HG02943 (cell line): Measurements from ENCODE around the gene RASSF5.

Experiments
- ATAC-seq: cut with Tn5 transposase; IDR thresholded peaks from one replicate; pipeline ENCODE4 v1.9.1; 2021; ENCODE audit warnings: mild to moderate bottlenecking, low read depth, moderate library complexity; ENCODE audit not compliant: unreplicated experiment

RASSF5 gene

DNA sequence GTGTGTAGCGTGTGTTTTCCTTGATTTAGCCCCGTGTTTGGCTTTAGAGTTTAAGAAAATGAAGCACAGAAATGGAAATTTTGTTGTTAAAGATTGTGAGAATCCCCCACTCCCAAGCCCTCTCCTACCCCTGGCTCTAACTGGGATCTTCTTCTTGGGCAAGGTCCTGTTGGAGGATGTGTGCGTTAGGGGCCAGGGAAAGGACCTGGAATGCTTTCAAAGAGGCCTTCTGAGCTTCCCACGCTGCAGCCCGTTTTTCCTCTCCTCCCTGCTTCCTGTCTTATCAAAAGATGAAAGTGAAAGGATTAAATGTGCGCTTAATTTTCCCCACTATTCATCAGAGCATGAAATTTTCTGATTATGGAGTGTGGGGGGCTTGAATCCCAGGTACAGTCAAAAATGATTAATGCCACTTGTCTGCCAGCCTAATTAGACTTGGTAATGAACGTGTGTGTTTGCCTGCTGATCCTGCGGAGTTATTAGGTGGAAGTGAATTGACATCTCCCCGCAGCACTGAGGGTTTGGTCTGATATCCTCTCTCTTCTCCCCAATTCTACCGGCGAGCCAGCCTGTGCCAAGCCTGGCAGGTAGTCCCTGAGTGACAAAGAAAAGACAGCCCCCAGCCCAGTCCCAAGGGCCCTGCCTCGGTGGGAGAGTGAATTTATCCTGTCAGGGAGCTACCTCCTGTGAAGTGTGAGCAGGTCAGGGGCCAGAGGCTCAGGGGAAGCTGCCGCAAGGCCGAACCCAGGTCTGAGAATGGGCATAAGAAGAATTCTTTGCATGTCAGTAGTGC is 4.9 kb downstream of the RASSF5 start:
- no peak for ATAC-seq

GRCh38 chr1:206512851-206513180 is 5.5 kb downstream of the RASSF5 start:
- ATAC-seq = no peak

- no peak for ATAC-seq
Observed at GRCh38 chr1:206513312-206514111, 6.2 kb downstream of the RASSF5 start.

DNA sequence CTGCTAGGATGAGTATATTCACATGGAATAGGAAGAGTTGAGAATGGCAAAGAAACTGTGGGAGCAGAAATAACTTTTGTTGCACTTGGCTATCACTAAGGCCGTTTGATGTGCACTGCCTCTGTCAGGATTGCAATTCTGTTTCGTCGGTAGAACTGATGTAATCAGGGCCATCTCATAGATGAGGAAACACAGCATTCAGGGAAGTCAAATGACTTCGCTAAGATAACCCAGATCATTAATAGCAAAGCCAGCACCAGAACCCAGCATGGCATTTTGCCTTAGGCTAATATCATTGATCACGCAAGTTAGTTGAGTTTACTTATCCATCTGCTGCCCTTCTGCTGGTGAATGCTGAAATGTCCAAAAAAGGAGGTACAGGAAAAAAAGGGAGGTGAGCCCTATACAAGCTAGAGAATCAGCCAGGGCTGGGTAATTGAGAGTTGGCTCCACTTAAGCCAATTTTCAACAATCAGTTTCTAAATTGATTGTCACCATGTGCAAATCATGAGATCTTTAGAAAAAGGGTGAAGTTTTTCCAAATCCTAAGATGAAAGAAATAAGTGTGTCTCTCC is 7.6 kb downstream of the RASSF5 start:
- ATAC-seq = no peak

DNA sequence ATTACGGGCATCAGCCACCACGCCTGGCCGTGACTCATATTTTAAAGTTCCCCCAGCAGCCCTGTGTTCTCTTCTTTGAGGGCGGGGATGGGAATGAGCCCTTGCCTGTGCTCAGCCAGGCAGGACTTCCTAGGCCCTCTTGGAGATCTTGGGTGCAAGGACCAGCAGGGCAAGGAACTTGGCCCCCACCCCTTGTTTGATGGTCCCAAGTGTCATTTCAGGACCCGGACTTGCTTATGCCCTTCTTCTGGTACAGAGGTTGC is 9.3 kb downstream of the RASSF5 start:
- ATAC-seq = no peak

GRCh38 chr1:206517784-206518183 is 10.5 kb downstream of the RASSF5 start:
- ATAC-seq = no peak

DNA sequence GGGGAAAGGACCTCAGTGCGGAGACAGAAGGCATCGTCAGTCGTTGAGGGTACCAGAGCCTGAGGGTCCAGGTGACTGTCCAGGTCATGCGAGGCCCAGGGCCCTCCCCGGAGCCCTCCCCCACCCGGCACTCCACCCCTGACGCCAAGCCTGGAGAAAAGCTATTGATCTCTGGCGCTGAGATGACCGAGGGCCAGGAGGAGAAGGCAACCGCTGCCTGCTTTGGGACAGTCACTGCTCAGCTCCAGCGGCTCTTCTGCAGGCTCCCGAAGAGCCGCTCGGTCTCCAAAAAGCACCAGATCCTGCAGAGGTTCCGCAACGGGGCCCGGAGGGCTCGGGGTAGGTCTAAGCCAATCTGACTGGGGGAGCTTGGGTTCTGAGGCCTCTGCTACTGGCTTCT is 10.9 kb downstream of the RASSF5 start:
- no peak for ATAC-seq

- no peak for ATAC-seq
Observed at GRCh38 chr1:206518743-206519142, 11.4 kb downstream of the RASSF5 start.

DNA sequence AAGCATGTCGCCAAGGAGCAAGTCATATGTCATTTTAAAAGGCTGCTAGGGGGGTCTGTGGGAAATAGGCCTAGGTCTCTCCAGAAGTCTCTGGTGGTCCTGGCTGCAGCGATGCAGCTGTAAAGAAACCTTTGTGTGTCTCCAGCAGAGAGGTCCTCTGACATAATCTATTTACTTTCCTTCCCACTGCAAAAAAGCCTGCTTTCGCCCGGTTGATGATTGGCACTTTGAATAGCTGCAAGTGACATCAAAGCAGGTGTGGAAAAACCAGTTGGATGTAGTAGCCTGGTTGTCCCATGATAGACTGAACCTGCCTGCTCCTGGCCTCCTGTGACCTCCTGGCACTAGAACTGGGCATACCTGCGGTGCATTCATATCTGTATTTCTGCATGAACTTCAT is 13.8 kb downstream of the RASSF5 start:
- ATAC-seq = no peak

DNA sequence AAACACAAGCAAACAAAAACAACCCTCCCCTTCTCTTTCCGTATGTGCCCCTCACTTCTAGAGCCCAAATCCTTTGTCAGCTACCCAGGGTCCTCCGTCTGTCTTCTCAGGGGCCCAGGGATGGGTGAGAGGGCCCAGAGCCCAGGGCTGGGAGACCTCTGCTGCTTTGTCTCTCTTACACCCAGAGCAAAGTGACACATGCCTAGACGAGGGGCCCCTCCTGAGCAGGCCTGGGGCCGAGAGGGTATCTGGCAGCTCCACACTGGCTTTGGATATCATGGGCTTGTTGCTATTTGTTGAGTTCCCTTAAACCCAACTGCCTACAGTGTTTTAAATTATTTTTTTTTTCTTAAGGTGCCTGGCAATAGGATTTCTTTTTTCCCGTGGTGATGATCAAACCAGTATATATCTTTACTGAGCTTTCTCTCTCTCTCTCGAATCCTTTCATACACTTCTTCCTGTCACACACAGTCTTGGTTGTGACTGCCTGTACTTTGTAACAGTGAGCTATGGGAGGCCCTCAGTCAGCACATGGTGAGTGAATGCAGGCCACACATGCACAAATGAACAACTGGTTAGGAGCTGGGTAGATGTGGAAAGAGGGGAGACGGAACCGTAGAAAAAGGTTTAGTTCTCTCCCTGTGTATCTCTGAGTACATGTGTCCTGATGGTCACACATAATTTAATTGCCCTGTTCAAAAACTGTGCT is 14.5 kb downstream of the RASSF5 start:
- no peak for ATAC-seq

DNA sequence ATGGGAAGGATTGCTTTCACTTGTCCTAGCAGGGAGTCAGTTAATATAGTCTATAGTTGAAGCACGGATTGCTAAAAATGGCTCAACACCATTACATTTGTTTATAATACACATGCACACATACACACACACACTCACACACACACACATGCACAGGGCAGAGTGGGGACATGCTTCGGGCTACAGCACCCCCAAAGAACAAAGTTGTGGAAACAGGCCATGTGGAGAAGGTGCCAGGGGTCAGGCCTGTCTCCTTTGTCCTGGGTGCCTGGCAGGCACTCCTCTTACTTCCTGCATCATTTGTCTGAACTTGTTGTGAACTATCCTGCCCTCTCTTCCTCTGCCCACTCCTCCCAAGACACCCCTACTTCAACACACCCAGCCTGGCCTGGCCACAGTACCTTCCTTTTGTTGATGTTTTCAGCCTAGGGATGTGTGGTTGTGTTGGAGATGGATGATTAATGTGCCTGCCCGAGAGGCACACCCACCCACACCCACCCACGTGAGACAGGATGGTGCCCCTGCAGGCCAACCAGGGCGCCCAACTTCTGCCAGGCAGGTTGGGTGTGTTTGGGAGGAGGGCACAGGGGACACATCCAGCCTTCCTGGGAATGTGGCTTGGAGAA is 17.5 kb downstream of the RASSF5 start:
- ATAC-seq = no peak

GRCh38 chr1:206526064-206526911 is 19.0 kb downstream of the RASSF5 start:
- ATAC-seq = no peak

DNA sequence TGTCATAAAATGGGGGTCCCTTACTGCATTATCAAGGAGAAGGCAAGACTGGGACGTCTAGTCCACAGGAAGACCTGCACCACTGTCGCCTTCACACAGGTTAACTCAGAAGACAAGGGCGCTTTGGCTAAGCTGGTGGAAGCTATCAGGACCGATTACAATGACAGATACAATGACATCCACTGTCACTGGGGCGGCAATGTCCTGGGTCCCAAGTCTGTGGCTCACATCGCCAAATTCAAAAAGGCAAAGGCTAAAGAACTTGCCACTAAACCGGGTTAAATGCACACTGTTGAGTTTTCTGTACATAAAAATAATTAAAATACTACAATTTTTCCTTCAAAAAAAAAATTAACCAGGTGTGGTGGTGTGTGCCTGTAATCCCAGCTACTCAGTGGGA is 22.1 kb downstream of the RASSF5 start:
- ATAC-seq = no peak

DNA sequence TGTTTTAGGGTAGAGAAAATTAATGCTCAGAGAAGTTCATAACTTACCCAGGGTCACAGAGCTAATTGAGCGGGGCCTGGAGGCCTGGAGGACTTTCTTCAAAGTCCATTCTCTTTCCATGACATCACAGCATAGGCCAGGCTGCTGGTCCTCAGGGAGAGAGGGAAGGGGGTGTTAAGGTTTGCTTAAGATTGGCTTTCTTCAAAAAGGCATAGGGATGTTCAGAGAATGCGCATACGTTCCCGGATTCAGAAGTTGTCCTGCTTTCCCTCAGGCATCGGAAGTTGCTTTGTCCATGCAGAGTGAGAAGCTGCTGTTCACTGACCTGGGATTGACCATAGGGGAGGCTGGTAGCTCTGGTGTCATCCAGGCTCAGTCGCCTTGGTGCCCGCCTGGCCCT is 25.0 kb downstream of the RASSF5 start:
- no peak for ATAC-seq

GRCh38 chr1:206534552-206534951 is 27.2 kb downstream of the RASSF5 start:
- no peak for ATAC-seq

- no peak for ATAC-seq
Observed at GRCh38 chr1:206535853-206536188, 28.5 kb downstream of the RASSF5 start.

DNA sequence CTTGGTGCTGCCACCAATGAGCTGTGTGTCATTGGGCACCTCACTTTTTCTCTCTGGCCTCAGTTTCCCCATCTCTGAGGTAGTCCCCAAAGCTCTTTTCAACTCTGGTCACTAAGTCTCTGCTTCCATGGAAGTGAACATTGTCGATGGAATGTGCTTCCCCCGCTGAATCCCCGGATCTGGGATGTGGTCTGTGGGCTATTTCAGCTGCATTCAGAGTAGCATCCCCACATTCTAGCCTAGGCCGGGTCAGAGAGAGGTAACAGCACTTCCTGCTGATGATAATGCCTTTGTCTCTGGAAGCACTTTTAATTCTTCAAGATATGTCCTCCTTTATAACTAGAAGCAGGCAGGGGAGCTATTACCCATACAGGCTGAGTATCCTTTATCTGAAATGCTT is 29.8 kb downstream of the RASSF5 start:
- ATAC-seq = no peak

DNA sequence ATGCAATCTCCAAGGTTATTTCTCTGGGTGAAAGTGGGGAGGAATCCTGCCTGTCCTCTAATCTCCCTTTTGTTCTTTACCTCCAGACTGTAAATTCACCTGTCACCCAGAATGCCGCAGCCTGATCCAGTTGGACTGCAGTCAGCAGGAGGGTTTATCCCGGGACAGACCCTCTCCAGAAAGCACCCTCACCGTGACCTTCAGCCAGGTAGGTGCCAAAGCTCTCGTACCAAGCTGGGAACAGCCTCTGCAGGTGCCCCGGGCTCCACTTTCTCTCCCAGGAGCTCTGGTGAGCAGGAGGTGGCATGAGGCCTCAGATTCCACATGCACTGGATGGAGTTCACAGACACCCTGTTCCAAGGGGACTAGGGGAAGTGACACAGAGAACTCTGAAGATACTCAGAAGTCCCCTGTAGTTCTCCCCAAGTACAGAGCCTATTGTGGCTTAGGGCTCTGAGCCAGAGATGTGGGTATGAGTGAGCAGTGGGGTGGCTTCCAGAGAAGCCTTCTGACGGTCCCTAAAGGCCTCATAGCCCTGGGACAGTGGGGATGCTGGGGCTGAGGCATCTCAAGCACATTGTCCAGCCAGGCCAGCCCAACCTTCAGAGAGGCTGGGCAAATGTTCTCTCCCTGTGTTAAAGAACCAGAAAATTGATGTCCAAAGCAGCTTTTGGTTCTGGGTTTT is 30.9 kb downstream of the RASSF5 start:
- no peak for ATAC-seq

DNA sequence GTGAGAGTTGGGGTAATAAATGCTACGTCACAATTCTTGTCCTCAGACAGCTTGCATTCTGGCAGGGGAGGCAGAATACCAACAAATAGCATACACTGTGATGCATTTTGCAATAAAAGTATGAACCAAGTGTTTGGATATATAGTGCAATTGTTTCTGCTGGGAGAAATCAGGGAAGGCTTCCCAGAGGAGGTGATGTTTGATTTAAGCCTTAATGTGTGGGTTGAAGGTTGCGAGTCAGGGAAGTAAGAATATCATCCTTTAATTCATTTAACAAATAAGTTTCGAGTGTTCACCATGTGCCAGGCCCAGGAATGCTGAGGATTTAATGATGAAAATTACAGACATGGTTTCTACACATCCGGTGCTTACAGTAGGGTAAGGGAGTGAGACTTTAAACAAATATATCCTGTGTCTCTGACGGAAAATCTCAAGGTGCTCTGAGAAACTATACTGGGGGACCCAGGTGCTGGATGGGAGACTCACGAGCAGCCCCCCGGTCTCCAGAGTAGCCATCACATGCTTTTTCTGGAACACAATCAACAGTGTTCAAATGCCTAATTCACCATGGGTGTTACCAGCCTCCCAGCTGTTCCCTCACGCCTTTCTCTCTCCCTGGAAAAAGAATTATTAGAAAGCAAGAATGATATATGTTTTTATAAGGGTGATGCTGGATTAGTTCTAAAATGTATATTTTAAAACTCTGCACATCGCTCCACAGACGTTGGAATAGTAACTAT is 31.7 kb downstream of the RASSF5 start:
- no peak for ATAC-seq
